GM23248 (cell line): ENCODE results near the gene TMEM59L. TPM values are rescaled to one million over a fixed set of nuclear protein-coding genes. Genes with fewer than 3 reads are reported as not detected.

ENCODE experiments used
- DNase-seq: peaks from one replicate; pipeline ENCODE4 v3.0.0-alpha.2; 2015
- H2AFZ ChIP-seq: fragments of 200-600 bp; sonication (generic); 2 replicates; pipeline ENCODE4 v1.6.1; 2016; ENCODE audit warnings: antibody characterized with exemption
- H3F3A ChIP-seq: fragments of 200-600 bp; sonication (generic); 2 replicates; pipeline ENCODE4 v1.6.1; 2016; ENCODE audit warnings: mild to moderate bottlenecking, antibody characterized with exemption, mixed run types; ENCODE audit not compliant: insufficient read depth
- H3K27ac ChIP-seq: fragments of 200-600 bp; sonication (generic); 2 replicates; pipeline ENCODE4 v1.5.1; 2016; ENCODE audit warnings: mild to moderate bottlenecking
- H3K27me3 ChIP-seq: fragments of 200-600 bp; sonication (generic); replicated peaks from 2 replicates; pipeline ENCODE4 v1.6.1; 2016; ENCODE audit warnings: mild to moderate bottlenecking; ENCODE audit not compliant: insufficient read depth
- H3K36me3 ChIP-seq: fragments of 200-600 bp; sonication (generic); 2 replicates; pipeline ENCODE4 v1.6.1; 2016; ENCODE audit warnings: low read depth, mild to moderate bottlenecking
- H3K4me1 ChIP-seq: fragments of 200-600 bp; sonication (generic); 2 replicates; pipeline ENCODE4 v1.6.1; 2016; ENCODE audit warnings: mild to moderate bottlenecking; ENCODE audit not compliant: insufficient read depth
- H3K4me2 ChIP-seq: fragments of 200-600 bp; sonication (generic); one replicate; pipeline ENCODE4 v1.6.1; 2016; ENCODE audit warnings: mild to moderate bottlenecking; ENCODE audit not compliant: unreplicated experiment
- H3K4me3 ChIP-seq: fragments of 200-600 bp; sonication (generic); 2 replicates; pipeline ENCODE4 v1.5.1; 2016; ENCODE audit warnings: mild to moderate bottlenecking
- H3K79me2 ChIP-seq: fragments of 200-600 bp; sonication (generic); 2 replicates; pipeline ENCODE4 v1.6.1; 2016; ENCODE audit warnings: mild to moderate bottlenecking; ENCODE audit not compliant: insufficient read depth
- H3K9ac ChIP-seq: fragments of 200-600 bp; sonication (generic); 2 replicates; pipeline ENCODE4 v1.6.1; 2016; ENCODE audit warnings: mild to moderate bottlenecking
- H3K9me2 ChIP-seq: fragments of 200-600 bp; sonication (generic); 2 replicates; pipeline ENCODE4 v1.6.1; 2016; ENCODE audit warnings: mixed run types, mild to moderate bottlenecking, moderate library complexity; ENCODE audit not compliant: insufficient read depth
- H3K9me3 ChIP-seq: fragments of 200-600 bp; sonication (generic); one replicate; pipeline ENCODE4 v1.6.1; 2017; ENCODE audit warnings: low read depth
- H4K20me1 ChIP-seq: fragments of 200-600 bp; sonication (generic); 2 replicates; pipeline ENCODE4 v1.6.0; 2016; ENCODE audit not compliant: insufficient read depth
- EZH2 ChIP-seq: fragments of 200-600 bp; sonication (generic); IDR thresholded peaks from 2 replicates; pipeline ENCODE4 v1.6.1; 2018; ENCODE audit warnings: antibody characterized with exemption, mild to moderate bottlenecking; ENCODE audit not compliant: insufficient read depth, poor library complexity, severe bottlenecking
- EZH2phosphoT487 ChIP-seq: fragments of 200-600 bp; sonication (generic); IDR thresholded peaks from 2 replicates; pipeline ENCODE4 v1.6.1; 2018; ENCODE audit warnings: antibody characterized with exemption, moderate library complexity, mild to moderate bottlenecking, low read depth; ENCODE audit not compliant: insufficient read depth
- WGBS, 2 experiments: methylation state at CpG; one replicate each; pipeline ENCODE4 v1.1.6; 2015 to 2017; ENCODE audit warnings: low lambda C conversion rate in 2 of 2, low coverage in 1 of 2; ENCODE audit errors: missing lambda C conversion rate in 2 of 2; 5-methylcytosine and 5-hydroxymethylcytosine counted together
- in situ Hi-C: fragments of 300-500 bp; cut with MboI; formaldehyde crosslinking; loops from 2 replicates; pipeline ENCODE4 v1.15.0; 2020
- polyA plus RNA-seq: library from polyadenylated mRNA; unstranded; fragments of >200 nt; fragmentation: Nextera tagmentation; extraction: Ambion mirVana; gene quantifications from 2 replicates; pipeline ENCODE4 v1.2.1, GENCODE V29; 2016
- total RNA-seq: library from RNA; depleted of rRNA; stranded (reverse); fragments of >200 nt; shearing (Covaris generic); gene quantifications from 2 replicates; pipeline ENCODE4 v1.2.3, GENCODE V29; 2014

The TMEM59L gene
- total and polyA plus RNA-seq, 2 experiments from 2014 or later: 0.97 to 2.1 TPM

GRCh38 chr19:18629166-18630088, 16.8 kb downstream of the TMEM59L start:
- DNase-seq: no peak
- no peaks in the 10 kb centered on the region for H3K9me2 ChIP-seq
- no peaks in the 10 kb centered on the region for H3K4me1 ChIP-seq
- H3F3A ChIP-seq: no peaks in the 10 kb centered on the region
- H3K4me3 ChIP-seq: no peak overlapping the region
- H3K9ac ChIP-seq: no peak overlapping the region
- H3K79me2 ChIP-seq: no peaks in the 10 kb centered on the region
- H3K4me2 ChIP-seq: no peak overlapping the region
- no peaks in the 10 kb centered on the region for H3K9me3 ChIP-seq
- no peak overlapping the region for H2AFZ ChIP-seq
- H3K36me3 ChIP-seq: no peaks in the 10 kb centered on the region
- H4K20me1 ChIP-seq: no peaks in the 10 kb centered on the region
- H3K27me3 ChIP-seq: no peaks in the 10 kb centered on the region
- in situ Hi-C loops: no loop called here
- H3K27ac ChIP-seq: no peak overlapping the region
- TF ChIP-seq EZH2phosphoT487 (no peak), EZH2 (no peak)
- 19 to 21% methylated on average over 15 of the region's 15 CpGs for WGBS, 2 experiments

GRCh38 chr19:18633321-18633720, 20.7 kb downstream of the TMEM59L start:
- DNase-seq: no peak
- 68 to 72% methylated on average over 8 of the region's 8 CpGs for WGBS, 2 experiments
- Histone ChIP-seq H3K4me2 (no peak overlapping the region), H3K4me3 (no peak overlapping the region), H2AFZ (no peak overlapping the region), H3K27ac (no peak overlapping the region), H3K9me3 (no peaks in the 10 kb centered on the region), H3K36me3 (no peaks in the 10 kb centered on the region), H3K4me1 (no peaks in the 10 kb centered on the region), H3K27me3 (no peaks in the 10 kb centered on the region), H3F3A (no peaks in the 10 kb centered on the region), H3K79me2 (no peaks in the 10 kb centered on the region), H4K20me1 (no peaks in the 10 kb centered on the region), H3K9ac (no peak overlapping the region), H3K9me2 (no peaks in the 10 kb centered on the region)
- in situ Hi-C loops: no loop called here
- no peak for TF ChIP-seq EZH2
- TF ChIP-seq EZH2phosphoT487: no peak

DNA sequence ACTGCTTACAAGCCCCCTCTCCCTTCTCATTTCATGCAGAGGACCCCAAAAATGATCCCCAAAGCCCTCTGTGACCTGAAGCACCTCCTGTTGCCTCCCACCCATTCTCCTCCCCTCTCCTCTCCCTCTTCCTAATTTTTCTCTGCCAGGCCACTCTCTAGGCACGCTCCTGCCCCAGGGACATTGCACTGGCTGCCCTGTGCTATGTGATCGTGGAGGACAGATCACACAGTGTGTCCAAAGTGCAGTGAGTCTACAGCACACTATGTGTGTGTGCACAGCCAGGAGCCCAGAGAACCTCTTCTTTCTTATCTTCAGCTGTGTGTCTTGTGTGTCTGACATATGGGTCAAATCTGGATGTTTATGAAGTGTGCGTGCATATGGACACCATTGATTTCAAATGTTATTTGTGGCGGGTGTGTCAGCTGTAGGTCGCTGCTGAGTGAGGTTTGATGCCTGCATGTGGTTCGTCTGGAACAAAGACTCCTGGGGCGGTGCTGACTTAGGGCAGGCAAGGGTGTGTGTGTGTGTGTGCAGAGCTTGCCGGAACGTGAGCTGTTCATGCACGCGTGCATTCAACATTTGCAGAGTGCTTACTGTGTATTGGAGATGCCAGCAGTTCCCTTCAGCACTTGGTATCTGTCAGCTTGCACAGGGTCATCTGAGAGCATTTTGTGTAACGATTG, 22.1 kb downstream of the TMEM59L start:
- H3K9ac ChIP-seq: no peak overlapping the region
- in situ Hi-C loops: no loop called here
- no peak overlapping the region for H2AFZ ChIP-seq
- H3K27ac ChIP-seq: no peak overlapping the region
- no peaks in the 10 kb centered on the region for H4K20me1 ChIP-seq
- H3K27me3 ChIP-seq: no peaks in the 10 kb centered on the region
- H3K4me3 ChIP-seq: no peak overlapping the region
- 14 to 15% methylated on average over 12 of the region's 12 CpGs for WGBS, 2 experiments
- H3F3A ChIP-seq: no peaks in the 10 kb centered on the region
- TF ChIP-seq EZH2phosphoT487: no peak
- TF ChIP-seq EZH2: no peak
- H3K9me2 ChIP-seq: no peaks in the 10 kb centered on the region
- no peak overlapping the region for H3K4me2 ChIP-seq
- no peaks in the 10 kb centered on the region for H3K36me3 ChIP-seq
- no peaks in the 10 kb centered on the region for H3K9me3 ChIP-seq
- no peaks in the 10 kb centered on the region for H3K79me2 ChIP-seq
- DNase-seq: peak; percentile 61
- no peaks in the 10 kb centered on the region for H3K4me1 ChIP-seq

DNA sequence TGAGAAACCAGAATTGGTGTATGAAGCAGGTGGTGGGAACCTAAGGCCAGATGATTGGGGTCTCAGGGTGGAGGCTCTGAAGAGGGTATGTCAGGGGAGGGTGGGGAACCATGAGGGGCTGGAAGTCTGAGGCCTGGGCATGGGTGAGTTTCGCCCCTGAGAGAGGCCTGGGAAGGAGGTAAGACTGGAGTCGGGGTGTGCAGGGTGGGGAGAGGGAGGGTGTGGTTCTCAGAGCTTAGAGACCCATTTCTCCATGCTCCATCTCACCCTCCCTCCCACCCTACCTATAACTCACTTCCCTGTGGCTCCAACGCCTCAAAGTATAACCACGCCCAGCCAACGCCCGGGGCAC, 23.1 kb downstream of the TMEM59L start:
- DNase-seq: no peak
- Histone ChIP-seq H4K20me1 (no peaks in the 10 kb centered on the region), H3K27ac (no peak overlapping the region), H3K4me3 (no peak overlapping the region), H3K9me2 (no peaks in the 10 kb centered on the region), H3K4me2 (no peak overlapping the region), H3K79me2 (no peaks in the 10 kb centered on the region), H3K36me3 (no peaks in the 10 kb centered on the region), H3K27me3 (no peaks in the 10 kb centered on the region), H3K9me3 (no peaks in the 10 kb centered on the region), H3F3A (no peaks in the 10 kb centered on the region), H2AFZ (no peak overlapping the region), H3K9ac (no peak overlapping the region), H3K4me1 (no peaks in the 10 kb centered on the region)
- no peak for TF ChIP-seq EZH2
- TF ChIP-seq EZH2phosphoT487: no peak
- in situ Hi-C loops: no loop called here
- 43% methylated on average over 6 of the region's 6 CpGs; no CpG with 5 or more reads in 1 of the 2 experiments for WGBS, 2 experiments
